Endothelial cell of umbilical vein (primary cell): ENCODE results near the gene CNR2. TPM values are rescaled to one million over a fixed set of nuclear protein-coding genes. Genes with fewer than 3 reads are reported as not detected.

ENCODE experiments used
- BruUV-seq: library from RNA; stranded (reverse); fragments of 400-500 nt; replicated peaks from 2 replicates; lab custom pipeline; 2021; lab: Mats Ljungman, UMichigan
- CTCF ChIA-PET: fragments of 300-600, 350-600 bp; sonication (Branson Sonifier 250); formaldehyde crosslinking; loops from one replicate; lab custom pipeline; 2021; ENCODE audit warnings: antibody characterized with exemption, inconsistent platforms; lab: Charles Lee
- POLR2A ChIA-PET: fragments of 300-600, 350-600 bp; sonication (Branson Sonifier 250); formaldehyde crosslinking; loops from one replicate; lab custom pipeline; 2021; ENCODE audit warnings: antibody characterized with exemption, inconsistent platforms; lab: Charles Lee
- DNase-seq: peaks from one replicate; pipeline ENCODE4 v3.0.0-alpha.2; 2011; ENCODE audit warnings: low read depth, low spot score
- FAIRE-seq: peaks from 2 replicates; lab custom pipeline; 2011; peaks lifted over from hg19 to GRCh38; lab: Jason Lieb, UNC
- H2AFZ ChIP-seq: 2 replicates; pipeline ENCODE4 v1.6.0; 2012; ENCODE audit warnings: low read depth, low read length, control low read depth, inconsistent platforms
- H3K27ac ChIP-seq: 2 replicates; pipeline ENCODE4 v1.5.1; 2011; ENCODE audit warnings: low read depth, mild to moderate bottlenecking, control low read depth, low read length, moderate library complexity; ENCODE audit not compliant: insufficient read depth
- H3K27me3 ChIP-seq, 2 experiments: 2 replicates each; pipeline versions ENCODE4 v1.6.0 to v1.6.1; 2011; ENCODE audit warnings: low read length in 2 of 2, mixed read lengths in 1 of 2; ENCODE audit not compliant: control insufficient read depth in 2 of 2, insufficient read depth in 2 of 2
- H3K36me3 ChIP-seq, 2 experiments: 2 replicates in 1 of 2; 3 replicates in 1 of 2; pipeline ENCODE4 v1.5.1; 2011; ENCODE audit warnings: low read length in 2 of 2, mild to moderate bottlenecking in 1 of 2, moderate library complexity in 1 of 2; ENCODE audit not compliant: control insufficient read depth in 2 of 2, insufficient read depth in 2 of 2; ENCODE audit errors: extremely low read depth in 1 of 2
- H3K4me1 ChIP-seq: 3 replicates; pipeline ENCODE4 v1.5.1; 2011; ENCODE audit warnings: mild to moderate bottlenecking, low read length; ENCODE audit not compliant: control insufficient read depth, insufficient read depth; ENCODE audit errors: extremely low read depth
- H3K4me2 ChIP-seq: 2 replicates; pipeline ENCODE4 v1.6.1; 2011; ENCODE audit warnings: low read length, control low read depth, mixed read lengths; ENCODE audit not compliant: insufficient read depth
- H3K4me3 ChIP-seq, 3 experiments: fragments of 200-600 bp in 1 of 3; sonication (generic), shearing (Covaris generic) in 1 of 3; replicated peaks in 1 of 3; 2 replicates each; pipeline ENCODE4 v1.5.1; 2011 to 2016; ENCODE audit warnings: control low read depth in 3 of 3, low read length in 3 of 3, mild to moderate bottlenecking in 2 of 3, inconsistent platforms in 1 of 3, low read depth in 1 of 3, moderate library complexity in 1 of 3; ENCODE audit not compliant: insufficient read depth in 1 of 3
- H3K79me2 ChIP-seq: 2 replicates; pipeline ENCODE4 v1.6.0; 2012; ENCODE audit warnings: low read length, inconsistent platforms; ENCODE audit not compliant: control insufficient read depth, insufficient read depth
- H3K9ac ChIP-seq: replicated peaks from 2 replicates; pipeline ENCODE3; 2011; ENCODE audit warnings: low read length, control low read depth; ENCODE audit not compliant: insufficient read depth; ENCODE audit errors: extremely low read depth
- H3K9me1 ChIP-seq: replicated peaks from 3 replicates; pipeline ENCODE4 v1.6.0; 2011; ENCODE audit warnings: mild to moderate bottlenecking, low read length; ENCODE audit not compliant: control insufficient read depth, insufficient read depth; ENCODE audit errors: extremely low read depth
- H3K9me3 ChIP-seq: replicated peaks from 2 replicates; pipeline ENCODE4 v1.5.1; 2012; ENCODE audit warnings: low read length, inconsistent platforms; ENCODE audit not compliant: control insufficient read depth, insufficient read depth
- H4K20me1 ChIP-seq: replicated peaks from 2 replicates; pipeline ENCODE3; 2011; ENCODE audit warnings: mild to moderate bottlenecking, low read length; ENCODE audit not compliant: control insufficient read depth, insufficient read depth; ENCODE audit errors: extremely low read depth
- CTCF ChIP-seq, 2 donors: IDR thresholded peaks; 1 replicate in 1 of 2; 2 replicates in 1 of 2; pipeline ENCODE4 v1.5.1; 2011; ENCODE audit warnings: low read length in 2 of 2, mild to moderate bottlenecking in 2 of 2, moderate library complexity in 2 of 2, control low read depth in 1 of 2, inconsistent platforms in 1 of 2, low read depth in 1 of 2; ENCODE audit not compliant: insufficient read depth in 1 of 2; ENCODE audit errors: extremely low read depth in 1 of 2
- EZH2 ChIP-seq: IDR thresholded peaks from 2 replicates; pipeline ENCODE4 v1.6.1; 2012; ENCODE audit warnings: borderline replicate concordance, low read depth, mild to moderate bottlenecking, moderate library complexity, low read length, inconsistent platforms; ENCODE audit not compliant: severe bottlenecking
- FOS ChIP-seq: IDR thresholded peaks from 2 replicates; pipeline ENCODE4 v1.6.1; 2011; ENCODE audit warnings: mild to moderate bottlenecking, low read length, moderate library complexity, borderline replicate concordance; ENCODE audit not compliant: insufficient read depth
- GATA2 ChIP-seq: IDR thresholded peaks from 2 replicates; pipeline ENCODE4 v1.7.0; 2011; ENCODE audit warnings: low read depth, mild to moderate bottlenecking, moderate library complexity, mixed read lengths, low read length; ENCODE audit not compliant: insufficient read length, insufficient read depth
- JUN ChIP-seq: IDR thresholded peaks from 2 replicates; pipeline ENCODE4 v1.6.1; 2011; ENCODE audit warnings: borderline replicate concordance, low read depth; ENCODE audit not compliant: insufficient read length, insufficient read depth
- MAX ChIP-seq: IDR thresholded peaks from 2 replicates; pipeline ENCODE4 v1.6.1; 2011; ENCODE audit not compliant: insufficient read depth, insufficient read length
- MYC ChIP-seq: IDR thresholded peaks from one replicate; pipeline ENCODE4 v1.6.1; 2011; ENCODE audit warnings: mild to moderate bottlenecking, low read depth, low read length
- dilution Hi-C: fragments of 300-500 bp; cut with MboI; formaldehyde crosslinking; loops from one replicate; pipeline ENCODE4 v1.15.0; 2019; ENCODE audit warnings: low sequenced_read_pairs; ENCODE audit not compliant: extremely low pct_ligation_motif_present
- intact Hi-C: fragments of 100-400 bp; cut with micrococcal nuclease; formaldehyde crosslinking; loops from one replicate; pipeline ENCODE4 v1.10.0; 2022
- polyA plus RNA-seq, 4 experiments: library from polyadenylated mRNA; depleted of rRNA in 3 of 4; stranded (reverse) in 3 of 4; unstranded in 1 of 4; fragments of >200 nt; gene quantifications; 2 replicates each; pipeline versions ENCODE4 v1.2.1 to v1.2.3, GENCODE V29; 2011 to 2012; ENCODE audit warnings: missing spikeins in 1 of 4
- total RNA-seq: library from RNA; stranded (reverse); gene quantifications from 2 replicates; pipeline ENCODE4 v1.2.3, GENCODE V29; 2021

The CNR2 gene
- total and polyA plus RNA-seq, 2 donors (not counting 3 experiments of a cell fraction or from before 2014, with no cell fraction given): not detected

GRCh38 chr1:23931491-23931880, 18.3 kb upstream of the CNR2 start:
- Histone ChIP-seq H3K36me3 (no peaks in the 10 kb centered on the region), H3K4me1 (no peaks in the 10 kb centered on the region), H3K4me3 (no peak overlapping the region), H3K27me3 (peaks cover 4 to 6% of the 10 kb centered on the region in 2 experiments), H3K9me1 (no peaks in the 10 kb centered on the region), H2AFZ (no peak overlapping the region), H3K4me2 (no peak overlapping the region), H3K79me2 (no peaks in the 10 kb centered on the region), H3K9ac (no peak overlapping the region), H3K9me3 (no peaks in the 10 kb centered on the region), H3K27ac (no peak overlapping the region), H4K20me1 (no peaks in the 10 kb centered on the region)
- no peak for FAIRE-seq
- DNase-seq: no peak
- intact Hi-C loops: no loop called here
- no TSS peak for BruUV-seq
- ChIA-PET POLR2A (interaction anchor here (0.7 kb wide), 1 partner anchor 21 kb away, joined by 3 read pairs; no protein-coding TSS in a partner anchor), CTCF (interaction anchor here (0.9 to 1.5 kb wide), 3 partner anchors 12 to 219 kb away, joined by 3 to 4 read pairs (median 3); no protein-coding TSS in a partner anchor)
- TF ChIP-seq JUN (no peak), FOS (no peak), EZH2 (no peak), MAX (no peak), MYC (no peak), GATA2 (no peak), CTCF (IDR thresholded peaks at IDR 0.05; ENCODE audit: extremely low read depth in 1 of 2, insufficient read depth in 1 of 2, low read depth in 1 of 2, low read length in 2 of 2) (no peak)
- dilution Hi-C loops: no loop called here
